GM12878 (cell line): ENCODE results near the gene STX8.

Experiments
- ETV6 ChIP-seq, 2 experiments: fragments of 450-650 bp in 1 of 2; IDR thresholded peaks in 1 of 2; conservative IDR thresholded peaks in 1 of 2; 2 replicates each; pipeline ENCODE4 v1.6.1; 2014; ENCODE audit warnings: antibody characterized with exemption in 1 of 2, borderline replicate concordance in 1 of 2, low read depth in 1 of 2, mild to moderate bottlenecking in 1 of 2, moderate library complexity in 1 of 2
- JUND ChIP-seq: IDR thresholded peaks from 2 replicates; pipeline ENCODE4 v1.6.1; 2012; ENCODE audit warnings: low read depth, mild to moderate bottlenecking, low read length, improper control_type of control experiment, moderate library complexity
- NR2C1 ChIP-seq: fragments of 450-650 bp; IDR thresholded peaks from 2 replicates; pipeline ENCODE4 v1.6.1; 2017; ENCODE audit warnings: antibody characterized with exemption, mild to moderate bottlenecking, moderate library complexity
- TF ChIP-seq, protein P1 (sequence below): IDR thresholded peaks from 2 replicates; pipeline ENCODE4 v1.6.1; 2012; ENCODE audit warnings: improper control_type of control experiment, low read depth, low read length; ENCODE audit not compliant: insufficient replicate concordance

- TF ChIP-seq, protein P1, sequence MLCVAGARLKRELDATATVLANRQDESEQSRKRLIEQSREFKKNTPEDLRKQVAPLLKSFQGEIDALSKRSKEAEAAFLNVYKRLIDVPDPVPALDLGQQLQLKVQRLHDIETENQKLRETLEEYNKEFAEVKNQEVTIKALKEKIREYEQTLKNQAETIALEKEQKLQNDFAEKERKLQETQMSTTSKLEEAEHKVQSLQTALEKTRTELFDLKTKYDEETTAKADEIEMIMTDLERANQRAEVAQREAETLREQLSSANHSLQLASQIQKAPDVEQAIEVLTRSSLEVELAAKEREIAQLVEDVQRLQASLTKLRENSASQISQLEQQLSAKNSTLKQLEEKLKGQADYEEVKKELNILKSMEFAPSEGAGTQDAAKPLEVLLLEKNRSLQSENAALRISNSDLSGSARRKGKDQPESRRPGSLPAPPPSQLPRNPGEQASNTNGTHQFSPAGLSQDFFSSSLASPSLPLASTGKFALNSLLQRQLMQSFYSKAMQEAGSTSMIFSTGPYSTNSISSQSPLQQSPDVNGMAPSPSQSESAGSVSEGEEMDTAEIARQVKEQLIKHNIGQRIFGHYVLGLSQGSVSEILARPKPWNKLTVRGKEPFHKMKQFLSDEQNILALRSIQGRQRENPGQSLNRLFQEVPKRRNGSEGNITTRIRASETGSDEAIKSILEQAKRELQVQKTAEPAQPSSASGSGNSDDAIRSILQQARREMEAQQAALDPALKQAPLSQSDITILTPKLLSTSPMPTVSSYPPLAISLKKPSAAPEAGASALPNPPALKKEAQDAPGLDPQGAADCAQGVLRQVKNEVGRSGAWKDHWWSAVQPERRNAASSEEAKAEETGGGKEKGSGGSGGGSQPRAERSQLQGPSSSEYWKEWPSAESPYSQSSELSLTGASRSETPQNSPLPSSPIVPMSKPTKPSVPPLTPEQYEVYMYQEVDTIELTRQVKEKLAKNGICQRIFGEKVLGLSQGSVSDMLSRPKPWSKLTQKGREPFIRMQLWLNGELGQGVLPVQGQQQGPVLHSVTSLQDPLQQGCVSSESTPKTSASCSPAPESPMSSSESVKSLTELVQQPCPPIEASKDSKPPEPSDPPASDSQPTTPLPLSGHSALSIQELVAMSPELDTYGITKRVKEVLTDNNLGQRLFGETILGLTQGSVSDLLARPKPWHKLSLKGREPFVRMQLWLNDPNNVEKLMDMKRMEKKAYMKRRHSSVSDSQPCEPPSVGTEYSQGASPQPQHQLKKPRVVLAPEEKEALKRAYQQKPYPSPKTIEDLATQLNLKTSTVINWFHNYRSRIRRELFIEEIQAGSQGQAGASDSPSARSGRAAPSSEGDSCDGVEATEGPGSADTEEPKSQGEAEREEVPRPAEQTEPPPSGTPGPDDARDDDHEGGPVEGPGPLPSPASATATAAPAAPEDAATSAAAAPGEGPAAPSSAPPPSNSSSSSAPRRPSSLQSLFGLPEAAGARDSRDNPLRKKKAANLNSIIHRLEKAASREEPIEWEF = no peak
- TF ChIP-seq ETV6 (conservative IDR thresholded peaks at IDR 0.05 in 1 of 2, IDR thresholded peaks at IDR 0.05 in 1 of 2; ENCODE audit: borderline replicate concordance in 1 of 2, low read depth in 1 of 2) (no peak), JUND (no peak), NR2C1 (no peak)
Measured at GRCh38 chr17:9367156-9367555, 208.5 kb downstream of the STX8 start.
